Activated CD4-positive, alpha-beta T cell treated with anti-CD3 and anti-CD28 coated beads, Interleukin-2, amount 10 ng/mL, durations not matched to agents 24 days and 14 days (primary cell): ENCODE measurements around the gene TRPV2. TPM values are rescaled to one million over a fixed set of nuclear protein-coding genes. Genes with fewer than 3 reads are reported as not detected.

ENCODE experiments used
- DNase-seq: peaks from one replicate; pipeline ENCODE4 v3.0.0; 2022
- H3K27ac Mint-ChIP-seq: one replicate; pipeline ENCODE4 v1.8.0; 2022; ENCODE audit warnings: mild to moderate bottlenecking, mixed read lengths
- H3K27me3 Mint-ChIP-seq: one replicate; pipeline ENCODE4 v1.8.0; 2022; ENCODE audit warnings: mixed read lengths
- H3K36me3 Mint-ChIP-seq: one replicate; pipeline ENCODE4 v1.8.0; 2022; ENCODE audit warnings: low read depth, mild to moderate bottlenecking, mixed read lengths
- H3K4me1 Mint-ChIP-seq: one replicate; pipeline ENCODE4 v1.8.0; 2021; ENCODE audit warnings: mixed read lengths
- H3K4me3 Mint-ChIP-seq: one replicate; pipeline ENCODE4 v1.8.0; 2022; ENCODE audit warnings: mild to moderate bottlenecking, moderate library complexity, mixed read lengths
- H3K9me3 Mint-ChIP-seq: one replicate; pipeline ENCODE4 v1.8.0; 2021; ENCODE audit warnings: mixed read lengths
- intact Hi-C: fragments of 100-400 bp; cut with micrococcal nuclease; formaldehyde crosslinking; loops from one replicate; pipeline ENCODE4 v1.15.1; 2023
- total RNA-seq: library from RNA; stranded (reverse); gene quantifications from 2 replicates; pipeline ENCODE4 v1.2.3, GENCODE V29; 2022

TRPV2 gene
- total RNA-seq, 1 donor from 2014 or later = 38.7 TPM

DNA sequence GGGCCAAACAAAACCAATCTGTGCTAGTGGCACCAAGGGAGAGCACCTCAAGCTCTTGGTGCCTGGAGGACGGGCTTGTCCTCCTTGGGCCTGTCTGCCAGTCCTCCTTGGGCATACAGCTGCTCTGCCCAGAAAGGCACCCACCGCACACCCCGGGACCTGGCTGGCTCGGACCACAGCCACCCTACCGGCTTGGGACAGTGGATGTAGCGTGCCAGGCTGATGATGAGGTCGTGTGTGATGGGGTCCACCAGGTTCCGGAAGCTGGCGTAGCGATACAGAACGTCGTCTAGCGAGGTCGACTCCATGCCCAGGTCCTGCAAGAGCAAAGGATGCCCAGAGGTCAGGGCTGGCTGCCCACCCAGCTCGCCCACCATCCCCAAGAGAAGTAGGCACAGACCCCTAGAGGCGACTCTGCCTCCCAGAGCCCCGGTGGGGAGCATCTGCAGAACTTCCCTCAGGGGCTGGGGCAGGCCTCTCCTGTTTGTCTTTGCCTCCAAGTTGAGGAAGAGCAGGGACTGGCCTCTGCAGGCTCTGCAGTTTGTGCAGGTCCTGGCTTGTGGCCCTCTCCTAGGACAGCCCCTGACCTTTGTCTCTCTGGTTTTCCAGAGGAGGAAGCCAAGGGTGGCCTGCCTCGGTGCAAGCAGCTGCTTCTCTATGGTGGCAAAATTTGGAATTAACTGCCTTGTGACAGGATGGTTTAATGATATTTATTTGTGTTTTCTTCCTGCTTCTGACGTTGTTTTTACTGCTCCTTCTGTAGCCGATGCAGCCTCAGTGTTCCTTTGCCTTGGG, 46.9 kb downstream of the TRPV2 start:
- Mint-ChIP-seq H3K27ac (no peak overlapping the region), H3K9me3 (no peaks in the 10 kb centered on the region), H3K36me3 (peaks cover 3% of the 10 kb centered on the region), H3K4me1 (peaks cover 3% of the 10 kb centered on the region), H3K27me3 (no peaks in the 10 kb centered on the region), H3K4me3 (no peak overlapping the region)
- intact Hi-C loops = no loop called here
- no peak for DNase-seq

DNA sequence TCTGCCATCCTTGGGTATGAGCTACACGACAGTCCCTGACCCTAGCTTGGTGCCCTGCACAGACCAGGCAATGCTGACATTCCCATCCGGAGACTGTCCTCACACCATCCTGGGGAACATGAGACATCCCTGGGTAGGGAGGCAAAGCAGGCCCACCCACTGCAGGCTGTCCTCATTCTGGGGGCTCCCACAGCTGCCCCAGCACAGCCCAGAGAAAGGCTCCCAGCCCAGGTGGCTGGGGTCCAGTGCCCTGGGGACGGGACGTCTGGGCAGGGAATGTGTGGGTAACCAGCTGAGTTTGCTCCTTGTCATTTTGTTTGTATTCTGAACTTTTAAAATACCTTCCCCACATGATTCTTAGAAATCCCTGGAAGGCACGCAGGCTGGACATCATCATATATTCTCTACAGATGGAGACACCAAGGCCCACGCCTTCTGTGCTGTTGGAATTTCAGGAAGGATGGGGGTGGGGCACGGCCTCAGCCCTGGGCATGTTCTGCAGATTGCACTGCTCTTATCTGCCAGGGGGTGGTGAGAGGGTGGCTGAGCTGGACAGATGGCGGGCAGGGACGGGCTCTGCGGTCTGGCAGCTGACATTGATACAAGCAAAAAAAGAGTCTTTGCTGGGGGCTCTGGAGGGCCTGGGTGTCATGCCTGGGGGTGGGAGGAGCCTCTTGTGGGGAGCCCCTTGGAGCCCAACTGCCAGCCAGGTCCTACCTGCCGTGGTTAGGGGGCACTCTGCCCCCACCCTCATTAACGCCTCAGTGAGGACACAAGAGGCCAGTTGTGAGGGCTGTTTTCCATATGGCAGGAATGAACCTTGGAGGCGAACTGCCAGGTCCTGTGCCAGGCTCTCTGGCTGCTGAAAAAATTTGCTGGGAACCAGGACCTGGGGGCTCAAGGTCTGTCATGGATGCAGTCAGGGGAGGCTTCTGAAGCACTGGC, 48.3 kb downstream of the TRPV2 start:
- Mint-ChIP-seq H3K4me1 (peaks cover 3% of the 10 kb centered on the region), H3K9me3 (no peaks in the 10 kb centered on the region), H3K36me3 (peaks cover 3% of the 10 kb centered on the region), H3K27ac (no peak overlapping the region), H3K27me3 (no peaks in the 10 kb centered on the region), H3K4me3 (no peak overlapping the region)
- intact Hi-C loops = no loop called here
- DNase-seq = no peak

DNA sequence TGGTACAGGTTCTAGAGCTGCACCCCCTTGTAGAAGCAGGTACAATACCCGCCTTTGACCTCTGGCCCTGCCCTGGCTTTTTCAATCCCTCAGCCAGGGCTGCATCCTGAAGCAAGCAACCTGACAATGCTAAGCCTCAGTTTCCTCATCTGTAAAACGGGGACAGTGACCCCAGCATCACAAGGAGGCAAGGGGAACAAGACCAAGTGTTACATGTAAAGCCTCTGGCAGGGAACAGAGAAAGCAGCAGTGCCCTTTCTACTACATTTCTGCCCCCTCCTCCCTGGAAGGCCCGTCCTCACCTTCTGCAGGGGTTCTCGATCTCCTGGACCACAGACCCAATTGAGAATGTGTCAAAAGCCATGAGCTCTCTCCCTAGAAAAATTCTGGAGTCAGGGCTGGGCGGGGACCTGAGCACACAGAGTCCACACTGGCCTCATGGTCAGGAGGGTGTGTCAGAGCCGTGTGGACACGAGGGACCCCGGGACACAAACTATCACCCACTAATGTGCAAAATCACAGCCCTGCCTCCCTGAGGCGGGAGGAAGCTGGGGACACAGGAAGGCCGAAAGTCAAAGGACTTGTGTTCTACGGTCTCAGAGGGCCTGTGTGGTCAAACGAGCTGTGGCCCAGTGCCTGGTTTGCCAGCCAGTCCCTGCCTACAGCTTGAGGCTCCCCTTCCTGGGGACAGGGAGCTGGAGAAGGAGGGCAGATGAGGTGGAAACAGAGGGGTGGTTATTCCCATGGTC, 49.1 kb downstream of the TRPV2 start:
- Mint-ChIP-seq H3K27ac (no peak overlapping the region), H3K4me1 (peaks cover 3% of the 10 kb centered on the region), H3K4me3 (no peak overlapping the region), H3K36me3 (peaks cover 3% of the 10 kb centered on the region), H3K27me3 (no peaks in the 10 kb centered on the region), H3K9me3 (no peaks in the 10 kb centered on the region)
- no peak for DNase-seq
- intact Hi-C loops = no loop called here

DNA sequence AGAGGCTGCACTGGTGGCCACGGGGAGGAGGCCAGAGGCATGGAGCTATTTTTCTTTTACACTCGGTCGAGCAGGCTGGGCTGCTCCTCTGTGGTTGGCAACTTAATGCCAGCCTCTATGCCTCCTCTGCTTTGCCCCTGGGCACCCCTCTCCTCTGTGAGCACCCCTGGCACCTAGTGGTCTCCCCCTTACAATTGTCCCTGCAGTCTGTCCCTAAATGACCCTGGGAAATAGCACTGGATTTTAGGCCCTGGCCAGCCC, 49.6 kb downstream of the TRPV2 start:
- H3K27me3 Mint-ChIP-seq = no peaks in the 10 kb centered on the region
- no peak overlapping the region for H3K27ac Mint-ChIP-seq
- no peak overlapping the region for H3K4me3 Mint-ChIP-seq
- no peak for DNase-seq
- H3K36me3 Mint-ChIP-seq = peaks cover 3% of the 10 kb centered on the region
- no peaks in the 10 kb centered on the region for H3K9me3 Mint-ChIP-seq
- H3K4me1 Mint-ChIP-seq = peaks cover 2% of the 10 kb centered on the region
- intact Hi-C loops = no loop called here

DNA sequence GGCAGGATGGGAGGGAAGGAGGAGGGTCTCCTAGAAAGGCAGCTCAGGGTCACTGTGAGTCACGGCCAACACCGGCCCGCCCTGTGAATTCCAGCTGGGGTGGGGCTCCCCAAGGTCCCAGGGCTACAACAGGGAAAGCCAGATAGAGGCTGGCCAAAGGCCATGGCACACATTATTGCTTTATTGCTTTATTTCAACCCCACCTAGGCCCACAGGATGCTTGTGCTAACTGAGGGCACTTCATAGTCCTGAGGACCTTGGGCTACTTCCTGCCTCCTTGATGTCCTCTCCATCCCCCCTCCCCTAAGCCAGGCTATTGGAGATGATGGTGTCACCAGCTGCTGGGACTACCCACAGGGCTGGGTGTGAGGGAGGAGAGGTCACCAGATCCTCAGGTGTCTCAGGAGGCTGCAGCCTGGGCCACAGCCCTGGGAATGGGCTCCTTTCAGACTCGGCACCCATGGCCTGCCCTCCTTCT, 50.5 kb downstream of the TRPV2 start:
- H3K36me3 Mint-ChIP-seq = peaks cover 2% of the 10 kb centered on the region
- H3K27ac Mint-ChIP-seq = no peak overlapping the region
- peaks cover 2% of the 10 kb centered on the region for H3K4me1 Mint-ChIP-seq
- intact Hi-C loops = no loop called here
- DNase-seq = no peak
- H3K27me3 Mint-ChIP-seq = no peaks in the 10 kb centered on the region
- no peak overlapping the region for H3K4me3 Mint-ChIP-seq
- H3K9me3 Mint-ChIP-seq = no peaks in the 10 kb centered on the region

DNA sequence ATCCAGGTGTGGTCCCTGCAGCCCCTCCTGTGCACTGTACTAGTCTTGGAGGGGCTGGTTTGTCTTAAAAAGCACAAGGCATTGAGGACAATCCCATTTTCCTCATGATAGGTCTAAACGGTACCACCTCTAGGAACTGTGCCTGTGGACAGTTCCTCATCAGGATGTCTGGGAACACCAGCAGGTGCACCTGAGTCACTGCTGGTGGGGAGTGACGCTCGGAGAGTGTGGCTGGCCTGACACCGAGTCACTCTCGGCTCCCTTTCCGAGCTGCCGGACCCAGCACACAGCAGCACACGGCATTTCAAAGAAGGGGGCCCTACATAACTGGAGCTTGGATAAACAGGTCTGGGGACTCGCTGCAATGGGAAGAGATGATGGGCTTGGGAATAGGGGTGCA, 51.0 kb downstream of the TRPV2 start:
- Mint-ChIP-seq H3K27ac (no peak overlapping the region), H3K36me3 (peaks cover 2% of the 10 kb centered on the region), H3K4me1 (peaks cover 2% of the 10 kb centered on the region), H3K27me3 (no peaks in the 10 kb centered on the region), H3K9me3 (no peaks in the 10 kb centered on the region), H3K4me3 (no peak overlapping the region)
- no peak for DNase-seq
- intact Hi-C loops = no loop called here

DNA sequence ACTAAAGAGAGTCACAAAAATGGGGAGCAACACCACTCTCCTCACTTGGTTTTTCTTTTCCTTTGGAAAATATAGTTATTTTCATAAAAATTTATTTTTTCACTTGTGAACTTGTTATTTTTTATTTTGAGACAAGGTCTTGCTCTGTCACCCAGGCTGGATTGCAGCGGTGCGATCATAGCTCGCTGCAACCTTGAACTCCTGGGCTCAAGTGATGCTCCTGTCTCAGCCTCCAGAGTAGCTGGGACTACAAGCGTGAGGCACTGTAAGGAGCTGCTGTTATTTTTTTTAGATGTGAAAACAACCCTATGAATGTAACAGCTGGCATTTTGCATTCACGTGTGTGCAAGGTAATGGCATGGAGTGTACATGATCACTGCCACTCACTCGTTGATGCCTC, 51.7 kb downstream of the TRPV2 start:
- DNase-seq = no peak
- H3K4me1 Mint-ChIP-seq = peaks cover 5% of the 10 kb centered on the region
- H3K36me3 Mint-ChIP-seq = peaks cover 2% of the 10 kb centered on the region
- no peaks in the 10 kb centered on the region for H3K27me3 Mint-ChIP-seq
- no peak overlapping the region for H3K27ac Mint-ChIP-seq
- H3K9me3 Mint-ChIP-seq = no peaks in the 10 kb centered on the region
- intact Hi-C loops = no loop called here
- no peak overlapping the region for H3K4me3 Mint-ChIP-seq

DNA sequence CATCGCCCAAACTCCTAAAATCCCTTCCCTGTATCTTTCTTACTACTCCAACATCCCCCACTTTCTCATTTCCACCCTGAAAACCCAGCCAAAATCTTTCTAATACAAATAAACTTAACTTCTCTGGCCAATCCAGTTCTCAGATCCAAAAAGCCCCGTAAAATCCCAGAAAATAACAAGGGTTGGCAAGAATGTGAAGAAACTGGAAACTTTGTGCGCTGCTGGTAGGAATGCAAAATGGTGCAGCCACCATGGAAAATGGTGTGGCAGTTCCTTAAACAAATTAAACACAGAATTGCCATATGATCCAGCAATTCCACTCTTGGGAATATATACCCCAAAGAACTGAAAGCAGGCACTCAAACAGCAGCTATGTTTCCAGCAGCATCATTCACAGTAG, 52.5 kb downstream of the TRPV2 start:
- DNase-seq = no peak

DNA sequence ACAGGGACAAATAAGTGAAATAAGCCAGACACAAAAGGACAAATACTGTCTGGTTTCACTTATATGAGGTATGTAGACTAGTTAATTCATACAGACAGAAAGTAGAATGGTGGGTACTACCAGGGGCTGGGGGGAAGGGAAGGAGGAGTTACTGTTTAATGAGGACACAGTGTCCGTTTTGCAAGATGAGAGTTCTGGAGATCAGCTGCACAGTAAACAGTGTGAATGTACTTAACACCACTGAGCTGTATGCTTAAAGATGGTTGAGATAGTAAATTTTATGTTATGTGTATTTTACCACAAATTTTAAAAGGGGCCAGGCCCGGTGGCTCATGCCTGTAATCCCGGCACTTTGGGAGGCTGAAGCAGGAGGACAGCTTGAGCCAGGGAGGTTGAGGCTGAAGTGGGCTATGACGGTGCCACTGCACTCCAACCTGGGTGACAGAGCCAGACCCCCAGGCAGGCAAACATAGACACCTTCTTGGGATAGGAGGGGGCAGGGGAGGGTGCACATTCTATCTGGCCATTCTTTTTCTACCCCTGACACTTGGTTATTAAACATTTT, 53.1 kb downstream of the TRPV2 start:
- H3K36me3 Mint-ChIP-seq = peaks cover 1% of the 10 kb centered on the region
- intact Hi-C loops = no loop called here
- H3K4me1 Mint-ChIP-seq = peaks cover 5% of the 10 kb centered on the region
- no peaks in the 10 kb centered on the region for H3K27me3 Mint-ChIP-seq
- DNase-seq = no peak
- no peaks in the 10 kb centered on the region for H3K9me3 Mint-ChIP-seq
- H3K4me3 Mint-ChIP-seq = no peak overlapping the region
- H3K27ac Mint-ChIP-seq = no peak overlapping the region

More for the DNA sequence above, 52.5 kb downstream of the TRPV2 start:
- Mint-ChIP-seq H3K4me1 (peaks cover 5% of the 10 kb centered on the region), H3K4me3 (no peak overlapping the region), H3K9me3 (no peaks in the 10 kb centered on the region), H3K36me3 (peaks cover 1% of the 10 kb centered on the region), H3K27ac (no peak overlapping the region), H3K27me3 (no peaks in the 10 kb centered on the region)
- intact Hi-C loops = no loop called here

DNA sequence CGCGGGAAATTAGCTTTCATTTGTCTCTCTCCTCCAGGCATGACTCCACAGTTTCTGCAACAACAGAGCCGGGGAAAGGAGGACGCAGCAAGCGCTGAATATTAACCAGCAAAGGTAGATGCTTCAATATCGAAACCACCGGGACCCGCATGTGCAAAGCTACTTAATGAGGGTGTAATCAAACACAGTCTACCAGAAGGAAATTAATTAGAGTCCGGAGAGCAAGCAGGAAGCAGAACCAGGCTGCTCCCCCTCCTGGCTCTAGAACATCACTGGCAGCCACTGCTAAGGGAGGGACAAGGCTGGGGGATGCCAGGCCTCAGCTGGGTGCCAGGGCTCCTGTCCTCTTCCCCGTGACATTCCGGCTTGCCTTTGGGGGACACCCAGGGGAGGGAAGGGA, 54.9 kb downstream of the TRPV2 start:
- DNase-seq = no peak
- Mint-ChIP-seq H3K36me3 (peaks cover 1% of the 10 kb centered on the region), H3K4me1 (peaks cover 4% of the 10 kb centered on the region), H3K4me3 (no peak overlapping the region), H3K27me3 (no peaks in the 10 kb centered on the region), H3K9me3 (no peaks in the 10 kb centered on the region), H3K27ac (no peak overlapping the region)
- intact Hi-C loops = no loop called here

DNA sequence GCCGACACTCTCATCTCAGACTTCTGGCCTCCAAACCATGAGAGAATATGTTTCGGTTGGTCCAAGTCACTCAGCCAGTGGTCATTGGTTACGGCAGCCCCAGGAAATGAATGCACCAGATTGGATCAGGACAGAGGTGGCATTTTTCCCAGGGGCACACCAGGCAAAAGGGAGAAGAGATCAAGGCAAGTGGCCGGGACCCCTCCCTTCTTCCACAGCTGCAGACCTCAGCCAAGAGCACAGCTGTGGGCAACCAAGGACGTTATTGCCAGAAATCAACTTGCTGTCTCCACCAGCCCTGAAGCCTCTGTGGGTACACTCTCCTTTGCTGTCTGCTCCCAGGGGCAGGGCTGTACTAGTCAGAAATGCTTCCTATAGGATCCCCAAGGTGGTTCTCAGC, 55.9 kb downstream of the TRPV2 start:
- Mint-ChIP-seq H3K27me3 (no peaks in the 10 kb centered on the region), H3K4me1 (peaks cover 4% of the 10 kb centered on the region), H3K36me3 (peaks cover 1% of the 10 kb centered on the region), H3K27ac (no peak overlapping the region), H3K4me3 (no peak overlapping the region), H3K9me3 (no peaks in the 10 kb centered on the region)
- intact Hi-C loops = no loop called here
- no peak for DNase-seq

DNA sequence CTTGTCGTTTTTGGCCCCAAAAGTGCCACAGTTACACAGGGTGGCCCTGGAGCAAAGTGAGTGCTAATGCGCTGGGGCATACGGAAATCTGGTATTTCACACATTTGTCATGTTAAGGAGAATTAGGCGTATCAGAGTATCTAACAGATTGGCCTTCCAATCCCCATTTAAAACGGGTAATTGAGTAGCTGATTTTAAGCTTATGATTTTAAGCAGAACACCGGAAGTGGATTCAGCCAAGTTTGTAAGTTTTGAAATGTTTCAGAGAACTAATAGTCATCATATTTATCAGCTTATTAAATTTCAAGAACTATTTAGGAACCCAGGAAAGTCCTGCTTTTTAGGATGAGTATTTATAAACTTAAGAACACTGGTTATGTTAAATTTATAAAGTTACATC, 57.2 kb downstream of the TRPV2 start:
- no peaks in the 10 kb centered on the region for H3K27me3 Mint-ChIP-seq

DNA sequence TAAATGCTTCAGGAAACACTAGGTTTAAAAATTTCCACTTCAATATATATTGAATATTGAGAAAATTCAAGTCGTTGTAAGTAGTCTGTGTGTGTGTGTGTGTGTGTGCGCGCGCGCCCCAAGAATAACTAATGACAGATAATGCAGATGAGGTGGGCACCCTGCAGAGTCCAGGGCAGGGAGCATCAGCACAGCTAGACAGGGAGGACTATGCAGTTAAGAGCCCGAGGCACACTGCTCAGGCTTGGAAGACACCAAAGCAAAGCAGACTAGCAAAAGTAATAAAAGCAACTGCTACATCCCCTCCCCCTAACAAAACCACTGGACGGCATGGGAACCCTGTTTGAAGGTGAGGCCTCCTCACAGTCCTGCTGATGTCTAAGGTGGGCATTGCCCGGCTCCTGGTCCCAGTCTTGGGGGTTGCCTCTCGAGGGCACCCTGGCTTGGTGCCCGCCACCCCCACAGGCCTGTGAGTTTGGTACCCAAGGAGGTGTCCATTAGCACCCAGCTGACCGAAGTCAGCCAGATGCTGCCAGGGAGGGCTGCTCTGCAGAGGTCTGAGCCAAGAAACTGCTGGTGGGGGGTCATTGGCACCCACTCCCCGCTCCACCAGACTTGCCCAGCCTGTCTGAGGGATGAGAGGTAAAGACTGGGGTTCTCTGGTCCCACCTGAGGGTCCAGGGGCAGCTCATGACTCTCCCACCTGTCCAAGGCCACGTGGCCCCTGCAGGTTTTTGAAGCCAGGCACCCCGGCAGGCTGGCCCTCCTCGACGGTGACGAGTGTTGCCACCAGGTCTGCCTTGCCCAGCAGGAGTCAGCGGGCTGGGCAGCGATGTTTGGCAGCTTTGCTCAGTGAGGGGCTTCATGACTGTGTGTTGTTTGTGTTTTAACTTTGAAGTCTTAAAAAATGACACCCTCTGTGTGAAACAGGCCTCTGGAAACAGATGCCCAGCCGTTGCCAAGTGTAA, 58.0 kb downstream of the TRPV2 start:
- H3K9me3 Mint-ChIP-seq = no peaks in the 10 kb centered on the region
- H3K27me3 Mint-ChIP-seq = no peaks in the 10 kb centered on the region
- no peak overlapping the region for H3K4me3 Mint-ChIP-seq
- DNase-seq = no peak
- peaks cover 1% of the 10 kb centered on the region for H3K36me3 Mint-ChIP-seq
- intact Hi-C loops = no loop called here
- H3K27ac Mint-ChIP-seq = no peak overlapping the region
- peaks cover 4% of the 10 kb centered on the region for H3K4me1 Mint-ChIP-seq

More for the DNA sequence above, 57.2 kb downstream of the TRPV2 start:
- H3K36me3 Mint-ChIP-seq = peaks cover 1% of the 10 kb centered on the region
- no peak for DNase-seq
- H3K4me1 Mint-ChIP-seq = peaks cover 4% of the 10 kb centered on the region
- H3K9me3 Mint-ChIP-seq = no peaks in the 10 kb centered on the region
- no peak overlapping the region for H3K27ac Mint-ChIP-seq
- intact Hi-C loops = no loop called here
- no peak overlapping the region for H3K4me3 Mint-ChIP-seq
